IPS-18c (cell line): ENCODE measurements around the gene POU6F2.
"Not testable (repeated sequence)": the region's sequence is repeated elsewhere in the genome, so short reads cannot be mapped to it uniquely, and the experiment has no call there.

Experiments used
- H3K4me3 ChIP-seq: 2 replicates; pipeline ENCODE4 v1.7.0; 2013; ENCODE audit warnings: low read depth, mild to moderate bottlenecking, low read length, moderate library complexity; ENCODE audit not compliant: insufficient read depth
- H3K9me3 ChIP-seq: one replicate; pipeline ENCODE4 v1.6.1; 2013; ENCODE audit warnings: mild to moderate bottlenecking, low read length, moderate library complexity; ENCODE audit not compliant: control insufficient read depth, insufficient read depth

The POU6F2 gene, protein sequence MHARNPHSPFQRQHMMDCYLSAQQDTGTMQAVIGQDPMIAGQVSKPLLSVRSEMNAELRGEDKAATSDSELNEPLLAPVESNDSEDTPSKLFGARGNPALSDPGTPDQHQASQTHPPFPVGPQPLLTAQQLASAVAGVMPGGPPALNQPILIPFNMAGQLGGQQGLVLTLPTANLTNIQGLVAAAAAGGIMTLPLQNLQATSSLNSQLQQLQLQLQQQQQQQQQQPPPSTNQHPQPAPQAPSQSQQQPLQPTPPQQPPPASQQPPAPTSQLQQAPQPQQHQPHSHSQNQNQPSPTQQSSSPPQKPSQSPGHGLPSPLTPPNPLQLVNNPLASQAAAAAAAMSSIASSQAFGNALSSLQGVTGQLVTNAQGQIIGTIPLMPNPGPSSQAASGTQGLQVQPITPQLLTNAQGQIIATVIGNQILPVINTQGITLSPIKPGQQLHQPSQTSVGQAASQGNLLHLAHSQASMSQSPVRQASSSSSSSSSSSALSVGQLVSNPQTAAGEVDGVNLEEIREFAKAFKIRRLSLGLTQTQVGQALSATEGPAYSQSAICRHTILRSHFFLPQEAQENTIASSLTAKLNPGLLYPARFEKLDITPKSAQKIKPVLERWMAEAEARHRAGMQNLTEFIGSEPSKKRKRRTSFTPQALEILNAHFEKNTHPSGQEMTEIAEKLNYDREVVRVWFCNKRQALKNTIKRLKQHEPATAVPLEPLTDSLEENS

DNA sequence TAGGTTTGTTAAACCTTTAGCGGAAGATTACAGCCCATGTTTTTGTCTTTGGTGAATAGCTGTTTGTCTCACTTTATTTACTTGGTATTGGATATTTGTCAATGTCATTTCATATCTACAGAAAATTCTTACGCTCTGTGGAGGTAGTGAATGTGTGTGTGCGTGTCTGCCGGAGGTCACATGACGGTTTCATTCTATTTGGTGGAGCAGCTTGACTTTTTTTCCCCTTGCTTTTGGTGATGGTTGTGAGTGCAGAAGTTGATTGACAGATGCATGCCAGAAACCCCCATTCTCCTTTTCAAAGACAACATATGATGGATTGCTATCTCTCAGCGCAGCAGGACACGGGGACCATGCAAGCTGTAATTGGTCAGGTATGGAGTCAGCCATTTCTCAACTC, at the start of gene POU6F2:
Gene POU6F2 (plus strand): TSS at position 225 of the 400 bp plus-strand sequence. CDS start 45 bp downstream, at position 270.
- H3K9me3 ChIP-seq, result no peaks in the 10 kb centered on the region
- no peak within 1 kb of the TSS for H3K4me3 ChIP-seq

DNA sequence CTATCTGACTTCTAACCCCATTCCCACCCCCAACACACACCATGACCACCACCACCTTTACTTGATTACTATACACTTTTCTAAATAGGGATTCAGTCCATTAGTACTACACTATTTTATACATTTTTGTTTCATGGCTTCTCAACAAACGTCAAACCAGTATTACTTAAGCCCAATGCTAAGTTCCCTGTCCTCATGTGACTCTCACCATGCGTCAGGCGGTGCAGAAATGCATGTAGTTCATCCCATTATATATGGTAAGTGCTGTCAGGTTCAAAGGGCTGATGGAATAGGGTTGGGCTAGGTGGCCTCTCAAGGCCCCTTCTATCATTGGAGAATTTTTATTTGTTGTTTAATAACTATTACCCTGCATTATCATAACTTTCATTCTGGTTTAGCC, 49.2 kb upstream of the POU6F2 start:
- Histone ChIP-seq H3K4me3 (no peak overlapping the region), H3K9me3 (no peaks in the 10 kb centered on the region)

DNA sequence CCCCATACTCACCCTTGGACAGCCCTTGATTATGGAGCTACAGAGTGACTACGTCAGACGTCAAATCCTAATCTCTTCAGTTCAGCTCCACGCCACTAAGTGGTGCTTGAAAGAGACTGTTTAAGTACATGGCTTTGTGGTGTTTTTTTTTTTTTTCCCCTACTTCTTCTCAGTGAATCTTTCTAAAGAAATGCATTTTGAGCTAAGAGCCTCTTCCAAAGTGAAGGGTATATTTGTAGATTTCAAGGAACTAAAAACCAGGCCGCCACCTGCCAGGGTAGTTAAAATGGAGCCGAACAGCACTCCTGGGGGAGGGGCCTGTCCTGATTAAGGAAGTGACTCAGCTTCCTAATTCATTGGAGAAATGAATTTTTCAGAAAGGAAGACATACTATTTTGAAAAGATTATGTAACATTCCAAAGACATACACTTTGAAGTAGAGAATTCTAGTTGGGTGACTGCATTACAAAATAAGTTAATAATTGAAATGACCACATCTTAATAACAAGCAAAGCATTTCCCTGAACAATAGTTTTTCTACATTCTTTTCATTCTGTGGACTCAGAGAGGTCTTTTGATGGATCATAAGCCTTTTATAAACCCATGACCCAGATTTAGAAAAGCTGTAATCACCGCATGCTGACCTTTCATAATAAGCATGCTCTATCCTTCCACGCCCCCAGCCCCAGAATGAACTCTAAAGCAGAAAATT, 48.1 kb upstream of the POU6F2 start:
- Histone ChIP-seq H3K4me3 (no peak overlapping the region), H3K9me3 (no peaks in the 10 kb centered on the region)

DNA sequence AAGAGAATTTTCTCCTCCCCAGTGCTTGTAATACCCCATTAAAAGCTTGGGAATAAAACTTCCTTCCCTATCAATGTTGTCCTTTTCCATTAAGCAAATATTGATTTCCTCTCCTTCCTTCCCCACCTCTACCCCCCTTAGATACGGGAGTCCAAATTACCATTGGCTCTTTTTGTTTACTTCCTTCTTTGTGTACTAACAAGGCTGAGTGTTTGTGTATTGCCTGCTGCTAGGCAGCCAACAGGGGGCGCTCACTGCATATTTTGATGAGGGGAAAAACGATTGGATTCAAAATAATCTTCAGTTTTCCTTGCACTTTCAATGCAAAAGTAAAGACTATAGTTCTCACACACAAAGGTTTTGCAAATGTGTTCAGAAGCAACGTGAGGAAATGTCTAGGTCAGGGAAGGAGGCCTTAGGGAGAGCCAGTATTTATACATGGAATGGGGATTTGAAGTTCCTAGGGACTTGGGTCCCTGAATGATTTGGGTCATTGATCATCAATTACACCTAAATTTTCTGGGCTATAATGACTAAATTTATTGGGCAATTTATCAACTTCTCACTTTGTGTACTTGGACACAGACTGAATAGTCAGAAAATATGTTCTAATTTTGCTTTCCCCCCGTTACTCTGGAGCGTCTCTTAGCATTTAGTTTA, 45.1 kb upstream of the POU6F2 start:
- no peaks in the 10 kb centered on the region for H3K9me3 ChIP-seq
- H3K4me3 ChIP-seq, result no peak overlapping the region

DNA sequence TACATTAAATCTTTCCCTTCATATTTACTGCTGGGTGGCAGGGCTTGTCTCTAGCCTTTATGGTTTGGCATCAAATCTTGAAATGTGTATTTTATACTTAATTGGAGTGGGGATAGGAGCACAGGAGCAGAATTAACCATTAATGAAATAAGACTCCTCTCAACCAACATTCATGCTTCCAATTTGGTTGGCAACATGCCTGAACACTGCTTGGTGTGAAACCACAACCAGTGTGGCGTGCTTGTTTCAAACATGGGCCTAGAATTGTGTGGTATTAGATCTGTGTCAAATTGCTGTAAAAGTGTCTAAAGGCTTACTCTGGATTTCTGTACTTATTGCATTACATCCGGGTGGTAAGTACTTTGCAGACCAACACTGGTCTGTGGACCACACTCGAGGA, 43.7 kb upstream of the POU6F2 start:
- no peak overlapping the region for H3K4me3 ChIP-seq
- no peaks in the 10 kb centered on the region for H3K9me3 ChIP-seq

DNA sequence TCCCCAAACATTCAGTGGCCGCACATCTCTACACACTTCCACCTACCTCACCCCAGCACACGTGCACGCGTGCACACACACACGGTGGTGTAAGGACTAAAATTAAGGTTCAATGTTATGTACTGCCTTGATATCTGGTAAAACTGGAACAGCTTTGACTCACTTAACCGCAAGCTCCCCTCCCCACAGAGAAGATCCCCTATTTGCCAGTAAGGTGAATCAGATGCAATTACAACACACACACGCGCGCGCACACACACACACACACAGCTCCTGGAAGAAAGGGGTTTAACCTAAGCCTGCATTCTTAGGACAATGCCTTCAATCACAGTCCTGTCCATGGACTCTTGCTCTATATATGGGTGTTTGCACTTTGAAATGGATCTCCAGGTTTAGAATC, 43.2 kb upstream of the POU6F2 start:
- H3K4me3 ChIP-seq, result no peak overlapping the region
- no peaks in the 10 kb centered on the region for H3K9me3 ChIP-seq

DNA sequence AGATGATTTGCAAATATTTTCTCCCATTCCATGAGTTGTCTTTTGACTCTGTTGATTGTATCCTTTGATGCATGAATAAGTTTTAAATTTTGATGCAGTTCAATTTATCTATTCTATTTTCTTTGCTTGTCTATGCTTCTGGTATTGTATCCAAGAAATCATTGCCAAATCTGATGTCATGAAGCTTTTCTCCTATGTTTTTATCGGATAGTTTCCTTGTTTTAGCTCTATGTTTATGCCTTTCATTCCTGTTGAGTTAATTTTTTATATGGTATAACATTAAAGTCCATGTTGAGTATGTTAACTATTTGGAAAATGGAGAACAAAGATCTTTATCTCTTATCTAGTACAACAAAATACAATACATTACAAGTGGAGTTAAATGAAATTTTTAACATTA, 41.1 kb upstream of the POU6F2 start:
- Histone ChIP-seq H3K4me3 (no peak overlapping the region), H3K9me3 (no peaks in the 10 kb centered on the region)

DNA sequence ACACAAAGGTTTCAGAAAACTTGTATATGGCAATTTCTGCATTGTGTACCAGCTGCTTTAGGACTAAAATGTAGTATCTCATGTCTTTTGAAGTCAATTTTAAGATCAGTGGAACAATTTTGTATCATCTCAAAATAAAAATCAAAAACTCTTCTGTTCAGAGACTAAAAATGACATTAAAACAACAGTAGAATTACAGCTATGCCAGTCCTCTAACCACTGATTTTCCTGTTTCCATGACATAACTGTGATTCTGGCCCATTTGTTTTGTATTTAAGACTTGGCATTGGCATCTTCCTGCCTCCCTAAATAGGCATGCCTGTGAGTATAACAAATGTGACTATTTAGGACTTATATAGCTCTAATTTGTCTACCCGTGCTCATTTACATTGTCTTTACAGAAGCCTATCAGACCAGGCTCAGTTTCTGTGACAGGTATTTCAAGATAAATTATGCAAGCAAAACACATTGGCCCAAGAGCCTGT, 39.7 kb upstream of the POU6F2 start:
- Histone ChIP-seq H3K4me3 (no peak overlapping the region), H3K9me3 (no peaks in the 10 kb centered on the region)

DNA sequence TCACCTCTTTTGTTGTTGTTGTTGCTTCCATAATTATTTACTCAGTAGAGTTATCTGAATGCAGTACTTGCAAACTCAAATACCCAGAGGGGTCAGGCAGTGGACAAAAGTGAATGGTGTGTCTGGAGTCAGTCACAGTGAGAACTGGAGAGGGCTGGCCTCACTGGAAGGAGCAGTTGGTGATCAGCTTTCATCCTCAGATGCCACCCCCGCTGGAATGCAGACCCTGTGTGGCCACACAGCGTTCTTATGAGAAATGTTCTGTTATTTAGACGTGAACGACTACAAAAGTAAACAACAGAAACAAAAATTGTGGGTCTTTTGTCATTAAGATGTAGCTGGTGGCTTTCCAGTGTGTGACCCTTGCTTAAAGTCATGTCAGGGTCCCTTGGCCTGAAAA, 39.1 kb upstream of the POU6F2 start:
- H3K9me3 ChIP-seq, result no peaks in the 10 kb centered on the region
- no peak overlapping the region for H3K4me3 ChIP-seq

DNA sequence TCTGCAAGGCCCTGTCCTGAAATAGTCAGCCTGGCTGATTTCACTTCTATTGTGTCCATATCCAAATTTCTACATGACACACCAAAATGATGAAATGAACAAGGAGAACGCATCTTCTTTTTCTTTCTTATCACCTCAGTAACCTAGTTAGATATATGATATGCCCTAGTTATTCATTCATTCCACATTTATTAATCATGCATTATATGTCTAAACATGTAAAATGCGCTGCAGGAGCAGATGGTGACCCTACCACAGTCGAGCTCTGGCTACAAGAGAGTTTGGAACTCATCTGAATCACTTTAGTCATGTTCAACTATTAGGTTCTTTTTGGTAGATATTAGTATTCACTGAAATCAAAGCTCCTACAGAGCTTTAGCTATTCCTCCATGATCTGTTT, 36.9 kb upstream of the POU6F2 start:
- H3K4me3 ChIP-seq, result no peak overlapping the region

DNA sequence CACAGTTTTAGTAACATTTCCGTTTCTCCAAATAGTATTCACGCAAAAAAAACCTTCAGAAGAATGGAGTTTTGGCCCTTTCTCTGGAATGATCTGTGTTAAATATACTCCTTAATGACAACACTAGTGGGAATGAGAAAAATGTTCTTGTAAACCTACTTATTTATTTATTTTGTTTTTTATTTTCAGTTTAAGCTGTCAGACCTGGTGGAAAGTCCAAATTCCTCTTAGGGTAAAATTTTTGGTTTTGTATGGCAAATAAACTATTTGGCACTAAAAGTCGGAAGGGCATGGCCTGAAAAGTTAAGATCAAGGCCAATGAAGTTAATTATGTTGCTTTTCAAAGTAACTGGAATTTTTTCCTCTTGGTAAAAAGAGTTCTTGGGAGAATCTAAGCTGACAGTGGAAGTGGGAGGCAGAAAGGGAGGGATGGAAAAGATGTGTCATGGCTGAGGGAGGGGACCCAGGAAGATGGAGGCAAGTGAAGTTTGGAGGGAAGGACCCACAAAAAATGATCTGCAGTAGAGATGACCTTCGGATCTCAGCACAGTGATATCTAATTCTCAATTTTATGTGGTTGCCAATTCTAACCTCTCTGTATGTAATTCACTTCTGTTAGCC, 35.2 kb upstream of the POU6F2 start:
- Histone ChIP-seq H3K4me3 (no peak overlapping the region), H3K9me3 (no peaks in the 10 kb centered on the region)

More for the DNA sequence above, 36.9 kb upstream of the POU6F2 start:
- no peaks in the 10 kb centered on the region for H3K9me3 ChIP-seq

DNA sequence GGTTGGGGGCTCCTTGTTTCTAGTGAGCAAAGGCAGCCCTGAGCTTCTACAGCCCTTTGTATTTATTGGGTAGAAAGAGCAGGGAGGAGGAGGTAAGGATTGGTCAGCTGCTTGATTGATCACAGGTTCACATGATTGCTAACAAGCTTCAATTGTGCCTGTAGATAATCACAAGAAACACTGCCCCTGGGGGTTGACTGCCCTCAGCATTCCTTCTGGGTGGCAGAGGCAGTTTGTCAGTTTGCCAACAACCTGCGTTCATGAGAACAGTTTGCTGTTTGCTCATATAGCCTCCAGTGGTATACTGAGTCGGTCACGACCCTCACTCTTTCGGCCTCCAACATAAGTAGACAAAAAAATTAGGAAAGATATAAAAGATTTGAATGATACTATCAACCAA, 30.2 kb upstream of the POU6F2 start:
- H3K4me3 ChIP-seq, H3K9me3 ChIP-seq: not testable (repeated sequence)

DNA sequence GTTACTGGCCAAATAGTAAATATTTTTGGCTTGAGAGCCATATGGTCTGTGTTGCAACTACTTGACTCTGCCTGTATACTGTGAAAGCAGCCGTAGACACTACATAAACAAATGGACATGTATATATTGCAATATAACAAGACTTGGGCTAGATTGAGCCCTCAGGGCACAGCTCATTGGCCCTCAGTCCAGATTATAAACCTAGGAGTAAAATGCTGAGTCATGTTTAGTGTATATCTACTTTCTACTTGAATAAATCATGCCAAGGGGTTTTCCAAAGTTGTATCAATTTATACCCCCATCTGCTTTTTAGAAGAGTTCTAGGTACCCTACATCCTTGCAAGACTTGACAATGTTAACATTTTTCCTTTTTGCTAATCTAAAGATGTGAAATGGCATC, 27.4 kb upstream of the POU6F2 start:
- H3K9me3 ChIP-seq, result no peaks in the 10 kb centered on the region
- no peak overlapping the region for H3K4me3 ChIP-seq

DNA sequence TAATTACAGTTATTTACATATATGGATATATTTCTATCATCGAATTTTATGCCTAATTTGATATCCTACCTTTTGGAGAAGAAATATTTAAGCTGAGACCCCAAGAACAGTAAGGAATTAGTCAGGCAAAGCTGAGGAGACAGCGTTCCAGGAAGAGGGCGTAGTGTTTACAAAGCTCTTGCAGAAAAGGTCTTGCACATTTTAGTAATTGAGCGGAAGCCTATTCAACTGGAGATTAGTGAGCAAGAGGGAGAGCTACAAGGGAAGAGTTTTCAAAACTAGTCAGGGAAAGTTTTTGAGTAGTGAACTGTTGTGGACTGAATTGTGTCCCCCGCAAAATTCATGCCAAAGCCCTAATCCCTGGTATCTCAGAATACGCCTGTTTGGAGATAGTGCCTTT, 26.5 kb upstream of the POU6F2 start:
- Histone ChIP-seq H3K9me3 (no peaks in the 10 kb centered on the region), H3K4me3 (no peak overlapping the region)

DNA sequence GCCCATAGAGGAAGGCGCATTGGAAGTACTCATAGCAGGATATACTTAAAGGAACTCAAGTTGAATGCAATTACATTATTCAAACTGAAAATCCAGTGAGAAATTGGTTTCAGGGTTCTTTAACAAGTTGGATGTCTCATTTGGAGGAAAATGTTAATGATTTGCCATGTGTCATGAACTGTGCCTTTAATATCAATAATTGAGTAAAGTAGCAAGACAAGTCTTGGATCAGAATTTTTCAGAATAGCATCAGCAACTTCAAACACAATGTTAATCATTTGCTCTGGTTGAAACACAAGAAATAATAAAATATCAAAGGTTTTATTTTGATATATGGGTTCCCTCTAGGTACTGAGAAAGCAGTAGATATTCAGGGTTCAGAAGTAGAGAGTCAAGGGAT, 24.5 kb upstream of the POU6F2 start:
- Histone ChIP-seq H3K4me3 (no peak overlapping the region), H3K9me3 (no peaks in the 10 kb centered on the region)

DNA sequence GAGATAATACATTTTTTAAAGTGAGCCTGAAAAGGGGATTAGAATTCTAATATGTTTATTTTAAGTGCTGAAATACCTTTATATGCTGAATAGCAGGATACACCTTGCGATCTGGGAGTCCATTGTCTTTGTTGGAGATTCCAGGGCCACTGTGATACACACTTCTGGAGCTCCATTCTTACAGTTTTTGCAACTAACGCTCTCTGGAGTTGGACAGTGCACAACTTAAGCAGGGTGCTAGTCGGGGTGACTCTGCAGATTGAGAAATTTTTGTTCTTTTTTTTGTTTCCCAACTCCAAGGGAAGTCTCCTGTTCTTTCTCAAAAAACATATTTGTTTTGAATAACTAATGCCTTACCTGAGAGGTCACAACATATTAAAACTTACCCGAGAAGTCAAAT, 23.7 kb upstream of the POU6F2 start:
- H3K4me3 ChIP-seq, result no peak overlapping the region
- no peaks in the 10 kb centered on the region for H3K9me3 ChIP-seq

DNA sequence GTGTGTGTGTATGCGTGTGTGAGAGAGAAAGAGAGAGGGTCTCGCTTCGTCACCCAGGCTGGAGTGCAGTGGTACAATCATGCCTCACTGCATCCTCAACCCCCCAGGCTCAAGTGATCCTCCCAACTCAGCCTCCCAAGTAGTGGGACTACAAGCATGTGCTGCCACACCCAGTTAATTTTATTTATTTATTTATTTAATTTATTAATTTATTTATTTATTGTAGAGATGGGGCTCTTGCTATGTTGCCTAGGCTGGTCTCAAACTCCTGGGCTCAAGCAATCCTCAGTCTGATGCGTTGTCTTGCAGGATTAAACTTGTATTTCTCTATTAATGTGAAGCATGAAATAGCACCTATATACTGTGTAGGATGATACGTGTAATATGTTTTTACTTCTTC, 21.8 kb upstream of the POU6F2 start:
- Histone ChIP-seq H3K9me3 (no peaks in the 10 kb centered on the region), H3K4me3 (no peak overlapping the region)
